Kidney epithelial cell (primary cell): ENCODE data around the gene ABR. TPM values are rescaled to one million over a fixed set of nuclear protein-coding genes. Genes with fewer than 3 reads are reported as not detected.

Experiments used
- DNase-seq: peaks from one replicate; pipeline ENCODE4 v3.0.0-alpha.2; 2010; ENCODE audit warnings: low read depth
- H3K27me3 ChIP-seq: 2 replicates; pipeline ENCODE4 v1.6.0; 2011; ENCODE audit warnings: low read length; ENCODE audit not compliant: control insufficient read depth, insufficient read depth
- H3K36me3 ChIP-seq: 2 replicates; pipeline ENCODE4 v1.5.1; 2011; ENCODE audit warnings: low read length; ENCODE audit not compliant: control insufficient read depth, insufficient read depth
- H3K4me3 ChIP-seq: 2 replicates; pipeline ENCODE4 v1.5.1; 2011; ENCODE audit warnings: low read depth, mild to moderate bottlenecking, control low read depth, low read length
- CTCF ChIP-seq: IDR thresholded peaks from 2 replicates; pipeline ENCODE4 v1.5.1; 2011; ENCODE audit warnings: mild to moderate bottlenecking, moderate library complexity, low read length, control low read depth, inconsistent platforms; ENCODE audit not compliant: insufficient read depth, poor library complexity, severe bottlenecking
- total RNA-seq: library from RNA; depleted of rRNA; stranded (reverse); fragments of >200 nt; gene quantifications from 2 replicates; pipeline ENCODE4 v1.2.3, GENCODE V29; 2015

ABR gene
- total RNA-seq, 1 donor from 2014 or later: 141 TPM

GRCh38 chr17:1217089-1217385, 37.3 kb upstream of the ABR start:
- no peak for DNase-seq
- Histone ChIP-seq H3K36me3 (no peaks in the 10 kb centered on the region), H3K27me3 (peaks cover 7% of the 10 kb centered on the region), H3K4me3 (no peak overlapping the region)
- no peak for TF ChIP-seq CTCF

DNA sequence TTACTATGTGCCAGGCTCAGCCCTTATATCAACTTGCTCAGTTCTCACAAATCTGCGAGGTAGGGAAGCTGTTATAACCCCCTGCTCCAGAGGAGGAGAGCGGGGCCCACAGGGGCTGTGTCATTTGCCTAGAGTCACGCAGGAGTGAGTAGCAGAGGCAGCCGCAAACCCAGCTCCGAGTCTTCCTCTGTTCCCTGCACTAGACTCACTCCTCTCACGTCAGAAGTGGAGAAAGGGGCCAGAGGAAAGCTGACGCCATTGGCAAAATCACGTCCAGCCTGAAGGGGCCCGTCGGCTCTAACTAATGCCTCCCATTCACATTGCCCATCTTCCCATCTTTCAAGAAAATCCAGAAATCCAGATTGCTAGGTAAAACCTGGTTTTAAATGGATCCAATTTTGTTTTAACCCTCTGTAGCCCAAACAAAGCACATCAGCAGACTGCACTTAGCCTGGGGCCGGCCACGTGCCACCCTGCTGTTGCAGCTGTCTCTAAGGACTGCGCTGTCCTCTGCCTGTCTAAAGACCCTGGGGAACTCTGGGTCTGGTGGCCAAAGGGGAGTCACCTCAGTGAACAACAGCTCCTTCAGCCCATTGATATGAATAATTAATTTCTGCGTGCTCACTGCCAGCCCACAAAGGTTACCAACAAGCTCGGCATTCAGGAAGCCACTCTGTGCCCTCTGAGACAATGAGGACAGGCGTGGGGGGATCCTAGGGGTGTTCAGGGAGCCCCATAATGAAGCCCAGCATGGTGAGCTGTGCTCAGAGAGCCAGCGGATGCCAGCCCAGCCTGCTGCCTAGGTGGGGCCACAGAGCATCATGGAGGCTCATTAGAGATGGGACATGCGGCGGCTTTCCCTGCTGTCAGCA, 36.7 kb upstream of the ABR start:
- no peak for DNase-seq
- Histone ChIP-seq H3K4me3 (no peak overlapping the region), H3K27me3 (peaks cover 7% of the 10 kb centered on the region), H3K36me3 (no peaks in the 10 kb centered on the region)
- no peak for TF ChIP-seq CTCF

DNA sequence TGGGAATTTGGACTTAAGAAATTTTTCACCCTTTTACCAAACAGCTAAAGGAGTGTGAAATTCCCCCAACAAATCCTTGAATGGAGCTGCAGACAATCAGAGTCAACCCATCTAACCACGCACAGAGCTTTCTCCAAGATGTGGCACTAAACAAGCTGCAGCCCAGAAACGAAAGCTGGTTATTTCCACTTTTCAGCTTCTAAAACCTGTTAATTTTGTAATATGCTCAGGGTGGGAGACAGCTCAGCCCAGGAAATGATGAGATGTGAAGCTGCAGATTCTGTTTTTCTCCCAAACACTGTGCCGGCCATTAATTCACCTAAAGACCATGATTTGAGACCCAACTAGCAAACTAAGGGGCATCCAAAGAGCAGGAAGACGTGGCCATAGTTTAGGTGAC, 33.2 kb upstream of the ABR start:
- no peak overlapping the region for H3K4me3 ChIP-seq
- no peak for DNase-seq
- no peaks in the 10 kb centered on the region for H3K36me3 ChIP-seq
- H3K27me3 ChIP-seq: peaks cover 8% of the 10 kb centered on the region
- no peak for TF ChIP-seq CTCF

DNA sequence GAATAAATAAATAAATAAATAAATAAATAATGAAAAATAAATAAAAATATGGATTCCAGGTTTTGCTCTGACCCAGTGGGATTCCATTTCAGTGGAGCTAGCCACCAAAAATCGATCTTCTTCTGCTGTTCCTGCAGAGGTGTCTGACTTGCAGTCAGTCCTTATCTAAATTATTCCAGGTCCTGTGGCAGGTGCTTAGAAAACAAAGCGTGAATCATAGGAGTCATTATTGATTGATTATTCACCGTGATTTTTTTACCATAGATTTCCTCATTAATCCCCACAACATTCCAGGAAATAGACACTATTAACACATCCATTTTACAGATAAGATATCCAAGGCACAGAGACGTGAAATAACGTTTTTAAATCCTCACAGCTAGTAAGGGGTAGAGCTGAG, 31.5 kb upstream of the ABR start:
- Histone ChIP-seq H3K36me3 (no peaks in the 10 kb centered on the region), H3K27me3 (peaks cover 3% of the 10 kb centered on the region), H3K4me3 (no peak overlapping the region)
- no peak for DNase-seq
- TF ChIP-seq CTCF: no peak

GRCh38 chr17:1208966-1209365, 29.2 kb upstream of the ABR start:
- no peaks in the 10 kb centered on the region for H3K36me3 ChIP-seq
- peaks cover 2% of the 10 kb centered on the region for H3K27me3 ChIP-seq
- no peak overlapping the region for H3K4me3 ChIP-seq
- DNase-seq: no peak
- no peak for TF ChIP-seq CTCF

DNA sequence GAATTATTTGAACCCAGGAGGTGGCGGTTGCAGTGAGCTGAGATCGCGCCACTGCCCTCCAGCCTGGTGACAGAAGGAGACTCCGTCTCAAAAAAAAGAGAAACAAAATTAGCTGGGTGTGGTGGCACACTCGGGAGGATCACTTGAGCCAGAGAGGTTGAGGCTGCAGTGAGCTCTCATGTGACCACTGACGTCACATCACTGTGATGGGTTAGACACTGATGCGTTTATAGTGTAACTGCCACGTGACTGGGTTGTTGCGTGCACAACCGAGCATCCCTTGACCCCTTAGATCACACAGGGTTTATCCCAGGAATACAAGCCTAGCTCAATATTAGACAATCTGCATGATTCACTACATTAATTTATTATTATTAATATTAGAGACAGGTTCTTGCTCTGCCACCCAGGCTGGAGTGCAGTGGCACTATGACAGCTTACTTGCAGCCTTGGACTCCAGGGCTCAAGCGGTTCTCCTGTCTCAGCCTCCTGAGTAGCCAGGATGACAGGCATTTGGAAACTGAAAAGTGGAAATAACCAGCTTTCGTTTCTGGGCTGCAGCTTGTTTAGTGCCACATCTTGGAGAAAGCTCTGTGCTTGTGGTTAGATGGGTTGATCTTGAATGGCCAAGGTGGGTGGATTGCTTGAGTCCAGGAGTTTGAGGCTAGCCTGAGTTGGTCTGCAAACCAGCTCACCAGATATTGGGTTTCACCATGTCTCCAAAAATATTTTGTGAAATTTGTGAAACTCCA, 26.4 kb upstream of the ABR start:
- H3K36me3 ChIP-seq: no peaks in the 10 kb centered on the region
- TF ChIP-seq CTCF: no peak
- H3K4me3 ChIP-seq: no peak overlapping the region
- peaks cover 2% of the 10 kb centered on the region for H3K27me3 ChIP-seq
- DNase-seq: no peak
